Mammary epithelial cell (primary cell): ENCODE results near the gene TBCCD1.

Source experiments
- EZH2 ChIP-seq: IDR thresholded peaks from 2 replicates; pipeline ENCODE4 v1.6.1; 2012; ENCODE audit warnings: low read length, inconsistent platforms, borderline replicate concordance
- TF ChIP-seq, protein P1 (sequence below), 2 donors: IDR thresholded peaks in 1 of 2; conservative IDR thresholded peaks in 1 of 2; 2 replicates each; pipeline ENCODE4 v1.5.1; 2011 to 2012; ENCODE audit warnings: inconsistent platforms in 2 of 2, low read length in 2 of 2, mild to moderate bottlenecking in 2 of 2, control low read depth in 1 of 2, low read depth in 1 of 2; ENCODE audit not compliant: insufficient read depth in 1 of 2; ENCODE audit errors: extremely low read depth in 1 of 2

DNA sequence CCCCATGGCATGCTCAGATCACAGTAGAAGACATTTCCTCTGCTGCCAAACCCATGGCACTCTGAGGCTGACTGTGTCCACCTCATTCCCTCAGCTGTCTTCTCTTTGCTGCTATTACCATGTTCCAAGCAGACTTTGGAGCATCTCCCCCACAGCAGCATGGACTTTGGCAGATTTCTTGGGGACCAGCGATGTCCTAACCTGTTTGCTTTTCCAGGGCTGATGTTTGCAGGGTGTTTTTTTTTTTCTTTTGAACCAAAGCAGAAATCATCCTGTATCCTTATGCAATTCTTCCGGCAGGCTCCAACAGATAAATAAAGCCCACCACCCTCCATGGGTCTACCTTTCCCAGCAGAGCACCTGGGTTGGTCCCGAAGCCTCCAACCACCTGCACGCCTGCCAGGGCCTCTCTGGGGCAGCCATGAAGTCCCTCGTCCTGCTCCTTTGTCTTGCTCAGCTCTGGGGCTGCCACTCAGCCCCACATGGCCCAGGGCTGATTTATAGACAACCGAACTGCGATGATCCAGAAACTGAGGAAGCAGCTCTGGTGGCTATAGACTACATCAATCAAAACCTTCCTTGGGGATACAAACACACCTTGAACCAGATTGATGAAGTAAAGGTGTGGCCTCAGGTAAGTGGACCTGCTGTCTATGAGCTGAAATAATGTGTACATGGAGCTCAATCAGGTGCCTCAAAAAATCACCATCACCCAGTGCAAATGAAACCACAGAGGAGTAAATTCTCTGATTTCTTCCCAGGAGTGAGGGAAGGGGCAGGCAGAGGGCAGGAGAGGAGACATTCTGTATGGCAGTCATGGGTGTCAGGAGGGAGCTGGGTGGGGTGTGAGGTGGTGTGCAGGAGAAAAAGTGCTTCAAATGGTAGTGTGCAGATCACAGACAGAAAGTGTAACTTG, 45.8 kb upstream of the TBCCD1 start, which contains the start of gene AHSG:
- TF ChIP-seq, protein P1, sequence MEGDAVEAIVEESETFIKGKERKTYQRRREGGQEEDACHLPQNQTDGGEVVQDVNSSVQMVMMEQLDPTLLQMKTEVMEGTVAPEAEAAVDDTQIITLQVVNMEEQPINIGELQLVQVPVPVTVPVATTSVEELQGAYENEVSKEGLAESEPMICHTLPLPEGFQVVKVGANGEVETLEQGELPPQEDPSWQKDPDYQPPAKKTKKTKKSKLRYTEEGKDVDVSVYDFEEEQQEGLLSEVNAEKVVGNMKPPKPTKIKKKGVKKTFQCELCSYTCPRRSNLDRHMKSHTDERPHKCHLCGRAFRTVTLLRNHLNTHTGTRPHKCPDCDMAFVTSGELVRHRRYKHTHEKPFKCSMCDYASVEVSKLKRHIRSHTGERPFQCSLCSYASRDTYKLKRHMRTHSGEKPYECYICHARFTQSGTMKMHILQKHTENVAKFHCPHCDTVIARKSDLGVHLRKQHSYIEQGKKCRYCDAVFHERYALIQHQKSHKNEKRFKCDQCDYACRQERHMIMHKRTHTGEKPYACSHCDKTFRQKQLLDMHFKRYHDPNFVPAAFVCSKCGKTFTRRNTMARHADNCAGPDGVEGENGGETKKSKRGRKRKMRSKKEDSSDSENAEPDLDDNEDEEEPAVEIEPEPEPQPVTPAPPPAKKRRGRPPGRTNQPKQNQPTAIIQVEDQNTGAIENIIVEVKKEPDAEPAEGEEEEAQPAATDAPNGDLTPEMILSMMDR (conservative IDR thresholded peaks at IDR 0.05 in 1 of 2, IDR thresholded peaks at IDR 0.05 in 1 of 2; ENCODE audit: extremely low read depth in 1 of 2, insufficient read depth in 1 of 2, low read depth in 1 of 2, low read length in 2 of 2): no peak
- TF ChIP-seq EZH2: no peak
